ENCODE results near the gene AGTR2.

DNA sequence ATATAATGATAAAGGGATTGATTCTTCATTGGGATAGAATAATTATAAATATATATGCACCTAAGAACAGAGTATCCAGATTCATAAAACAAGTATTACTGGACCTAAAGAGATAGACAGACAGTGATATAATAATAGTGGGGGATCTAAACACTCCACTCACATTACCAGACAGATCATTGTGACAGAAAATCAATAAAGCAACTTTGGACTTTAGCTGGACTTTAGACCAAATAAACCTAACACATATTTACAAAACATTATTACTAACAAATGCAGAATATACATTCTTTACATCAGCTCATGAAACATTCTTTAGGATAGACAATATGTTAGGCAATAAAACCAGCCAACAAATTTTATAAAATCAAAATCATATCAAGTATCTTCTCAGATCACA, 14.6 kb downstream of the AGTR2 start:
- TF ChIP-seq, protein P1, sequence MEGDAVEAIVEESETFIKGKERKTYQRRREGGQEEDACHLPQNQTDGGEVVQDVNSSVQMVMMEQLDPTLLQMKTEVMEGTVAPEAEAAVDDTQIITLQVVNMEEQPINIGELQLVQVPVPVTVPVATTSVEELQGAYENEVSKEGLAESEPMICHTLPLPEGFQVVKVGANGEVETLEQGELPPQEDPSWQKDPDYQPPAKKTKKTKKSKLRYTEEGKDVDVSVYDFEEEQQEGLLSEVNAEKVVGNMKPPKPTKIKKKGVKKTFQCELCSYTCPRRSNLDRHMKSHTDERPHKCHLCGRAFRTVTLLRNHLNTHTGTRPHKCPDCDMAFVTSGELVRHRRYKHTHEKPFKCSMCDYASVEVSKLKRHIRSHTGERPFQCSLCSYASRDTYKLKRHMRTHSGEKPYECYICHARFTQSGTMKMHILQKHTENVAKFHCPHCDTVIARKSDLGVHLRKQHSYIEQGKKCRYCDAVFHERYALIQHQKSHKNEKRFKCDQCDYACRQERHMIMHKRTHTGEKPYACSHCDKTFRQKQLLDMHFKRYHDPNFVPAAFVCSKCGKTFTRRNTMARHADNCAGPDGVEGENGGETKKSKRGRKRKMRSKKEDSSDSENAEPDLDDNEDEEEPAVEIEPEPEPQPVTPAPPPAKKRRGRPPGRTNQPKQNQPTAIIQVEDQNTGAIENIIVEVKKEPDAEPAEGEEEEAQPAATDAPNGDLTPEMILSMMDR (IDR thresholded peaks at IDR 0.05) = no peak
- TF ChIP-seq POLR2AphosphoS5 (IDR thresholded peaks at IDR 0.05; ENCODE audit: low read depth, low read length) = no peak
